ACC112 (cell line): ENCODE data around the gene ACTR5.

ENCODE experiments used
- H2AFZ ChIP-seq: fragments of 200-600 bp; sonication (generic); one replicate; pipeline ENCODE4 v1.6.0; 2017; ENCODE audit warnings: antibody characterized with exemption, low read length; ENCODE audit not compliant: unreplicated experiment
- H3K27ac ChIP-seq: fragments of 200-600 bp; sonication (generic); 2 replicates; pipeline ENCODE4 v1.5.1; 2014; ENCODE audit warnings: low read depth, mild to moderate bottlenecking, antibody characterized with exemption, low read length, moderate library complexity
- H3K27me3 ChIP-seq: fragments of 200-600 bp; sonication (generic); 2 replicates; pipeline ENCODE4 v1.6.1; 2014; ENCODE audit warnings: mild to moderate bottlenecking, antibody characterized with exemption, low read length, moderate library complexity, mixed read lengths; ENCODE audit not compliant: insufficient read depth
- H3K36me3 ChIP-seq: fragments of 200-600 bp; sonication (generic); 2 replicates; pipeline ENCODE4 v1.6.1; 2016; ENCODE audit warnings: mild to moderate bottlenecking, antibody characterized with exemption, low read length, moderate library complexity, mixed read lengths; ENCODE audit not compliant: insufficient read depth
- H3K4me1 ChIP-seq: fragments of 200-600 bp; sonication (generic); one replicate; pipeline ENCODE4 v1.6.1; 2016; ENCODE audit warnings: low read length, mixed read lengths; ENCODE audit not compliant: insufficient read depth, unreplicated experiment, control insufficient read depth
- H3K4me3 ChIP-seq: fragments of 200-600 bp; sonication (generic); 2 replicates; pipeline ENCODE4 v1.5.1; 2014; ENCODE audit warnings: mild to moderate bottlenecking, low read depth, low read length
- H3K79me2 ChIP-seq: fragments of 200-600 bp; sonication (generic); one replicate; pipeline ENCODE4 v1.6.0; 2016; ENCODE audit warnings: low read length; ENCODE audit not compliant: control insufficient read depth, unreplicated experiment, insufficient read depth

Gene ACTR5

DNA sequence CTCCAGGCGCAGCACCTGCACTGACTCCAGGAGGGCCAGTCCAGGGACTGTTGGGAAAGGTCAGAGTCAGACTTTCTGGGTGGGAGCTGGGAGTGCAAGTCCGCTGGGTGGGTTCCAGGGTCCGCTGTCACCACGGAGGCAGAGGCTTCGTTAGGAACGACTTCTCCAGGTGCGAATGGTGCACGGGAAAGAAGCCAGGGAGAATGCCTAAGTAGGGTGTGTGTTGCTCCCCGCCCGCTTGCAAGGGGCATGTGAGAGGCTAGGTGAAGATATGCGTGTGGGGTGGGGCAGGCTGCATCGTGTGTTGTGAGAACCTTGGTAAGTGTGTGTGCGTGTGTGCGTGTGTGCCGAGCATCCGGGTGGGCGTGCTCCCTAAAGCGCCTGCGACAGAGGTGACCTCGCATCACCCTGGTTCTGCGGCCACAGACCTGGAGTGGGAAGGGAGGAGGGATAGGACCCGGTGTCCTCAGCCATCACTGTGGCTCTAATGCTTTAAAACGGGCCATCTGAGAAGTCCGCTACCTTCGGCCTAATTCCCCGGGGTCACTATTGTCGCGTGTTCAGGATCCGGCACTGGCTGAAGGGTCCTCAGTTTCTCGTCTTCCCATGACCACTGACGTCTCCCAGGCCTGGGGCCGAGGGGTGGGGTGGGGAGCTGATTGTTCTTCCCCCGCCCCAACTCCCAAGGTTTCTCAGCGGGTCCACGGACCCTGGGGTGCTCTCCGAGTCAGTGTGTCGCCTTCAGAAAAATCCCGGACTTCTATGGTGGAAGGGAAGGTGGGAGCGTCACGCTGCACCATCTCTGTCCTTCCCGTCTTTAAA lies 17.9 kb upstream of the ACTR5 start:
- peaks cover 97% of the 10 kb centered on the region for H3K27me3 ChIP-seq
- H3K27ac ChIP-seq = no peak overlapping the region
- no peaks in the 10 kb centered on the region for H3K4me1 ChIP-seq
- no peak overlapping the region for H3K4me3 ChIP-seq
- H3K79me2 ChIP-seq = no peaks in the 10 kb centered on the region
- no peak overlapping the region for H2AFZ ChIP-seq
- H3K36me3 ChIP-seq = no peaks in the 10 kb centered on the region

DNA sequence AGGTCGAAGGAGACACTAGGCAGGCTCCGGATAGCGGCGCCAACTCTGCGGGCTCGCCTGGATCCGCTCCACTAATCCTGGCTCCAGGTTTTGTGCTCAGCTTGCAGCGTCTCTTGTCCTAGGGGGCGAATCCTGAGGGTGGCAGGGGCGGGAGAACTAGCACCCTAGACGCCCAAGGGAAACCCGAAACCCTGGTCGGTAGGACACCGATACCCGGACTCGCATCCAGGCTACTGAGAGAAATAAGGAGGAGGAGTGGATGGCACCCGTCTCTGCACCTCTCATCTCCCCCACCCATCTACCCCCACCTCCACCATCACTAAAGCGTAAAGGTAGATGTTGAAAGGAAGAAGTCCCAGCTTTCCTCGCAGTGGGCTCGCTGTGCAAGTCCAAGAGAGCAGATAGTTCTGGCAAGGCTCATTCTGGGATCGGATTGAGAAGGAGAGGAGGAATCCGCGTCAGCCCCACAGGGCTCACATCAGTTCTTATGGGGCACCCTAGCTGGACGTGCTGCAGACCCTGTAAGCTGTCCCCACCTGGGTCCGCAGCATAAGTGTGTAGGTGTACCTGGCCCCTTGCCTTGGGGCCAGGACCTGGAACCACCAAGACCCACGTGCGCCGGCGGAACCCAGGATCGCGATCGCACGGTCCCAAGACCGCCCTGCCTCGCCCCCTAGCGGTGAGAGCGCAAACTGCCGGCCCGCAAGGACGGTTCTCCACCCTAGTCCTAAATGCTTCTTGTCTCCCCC lies 17.1 kb upstream of the ACTR5 start:
- H3K4me1 ChIP-seq = no peaks in the 10 kb centered on the region
- H3K4me3 ChIP-seq = peak overlapping the region; percentile 34
- H2AFZ ChIP-seq = no peak overlapping the region
- H3K27ac ChIP-seq = no peak overlapping the region
- H3K27me3 ChIP-seq = peaks cover 97% of the 10 kb centered on the region
- H3K36me3 ChIP-seq = no peaks in the 10 kb centered on the region
- no peaks in the 10 kb centered on the region for H3K79me2 ChIP-seq

DNA sequence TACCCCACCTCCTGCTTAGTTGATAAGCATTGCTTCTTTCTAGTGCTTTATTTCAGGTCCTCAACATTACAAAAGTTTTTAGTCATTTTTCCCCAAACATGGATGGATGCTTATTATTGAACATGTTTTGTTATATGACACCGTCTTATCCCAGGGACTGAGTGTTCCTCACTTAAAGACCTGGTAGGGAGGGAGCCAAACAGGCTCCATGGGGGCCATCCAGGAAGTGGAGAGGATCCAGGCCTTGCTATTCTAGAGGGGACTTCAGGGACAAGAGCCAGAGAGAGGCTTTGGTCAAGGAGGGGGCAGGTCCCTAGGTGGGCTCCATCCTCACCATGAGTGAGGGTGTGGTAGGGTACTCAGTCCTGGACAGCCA lies 16.5 kb upstream of the ACTR5 start:
- Histone ChIP-seq H3K79me2 (no peaks in the 10 kb centered on the region), H3K36me3 (no peaks in the 10 kb centered on the region)

DNA sequence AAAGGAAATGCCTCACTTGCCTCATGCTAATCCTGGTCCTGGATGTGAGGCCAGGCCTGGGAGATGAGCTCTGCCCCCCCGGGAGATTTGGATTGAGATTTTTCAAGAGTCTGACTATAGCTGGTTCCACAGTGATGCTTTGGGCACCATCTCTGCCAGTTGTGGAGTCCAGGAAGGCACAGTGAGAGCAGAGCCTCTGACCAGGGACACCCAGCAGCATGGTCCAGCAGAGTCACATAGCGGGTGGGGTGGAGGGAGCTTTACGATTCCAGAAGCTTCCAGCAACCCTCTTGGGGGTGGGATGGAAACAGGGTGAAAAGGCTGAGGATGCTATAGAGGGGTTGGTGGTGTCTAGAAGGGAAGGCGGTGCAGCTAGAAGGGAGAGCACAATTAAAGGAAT lies 15.3 kb upstream of the ACTR5 start:
- no peak overlapping the region for H3K27ac ChIP-seq
- H2AFZ ChIP-seq = no peak overlapping the region
- peaks cover 88% of the 10 kb centered on the region for H3K27me3 ChIP-seq
- no peak overlapping the region for H3K4me3 ChIP-seq
- no peaks in the 10 kb centered on the region for H3K4me1 ChIP-seq
- no peaks in the 10 kb centered on the region for H3K36me3 ChIP-seq
- no peaks in the 10 kb centered on the region for H3K79me2 ChIP-seq

More for the DNA sequence above, 16.5 kb upstream of the ACTR5 start:
- Histone ChIP-seq H3K27ac (no peak overlapping the region), H2AFZ (no peak overlapping the region), H3K27me3 (peaks cover 93% of the 10 kb centered on the region), H3K4me3 (no peak overlapping the region), H3K4me1 (no peaks in the 10 kb centered on the region)

DNA sequence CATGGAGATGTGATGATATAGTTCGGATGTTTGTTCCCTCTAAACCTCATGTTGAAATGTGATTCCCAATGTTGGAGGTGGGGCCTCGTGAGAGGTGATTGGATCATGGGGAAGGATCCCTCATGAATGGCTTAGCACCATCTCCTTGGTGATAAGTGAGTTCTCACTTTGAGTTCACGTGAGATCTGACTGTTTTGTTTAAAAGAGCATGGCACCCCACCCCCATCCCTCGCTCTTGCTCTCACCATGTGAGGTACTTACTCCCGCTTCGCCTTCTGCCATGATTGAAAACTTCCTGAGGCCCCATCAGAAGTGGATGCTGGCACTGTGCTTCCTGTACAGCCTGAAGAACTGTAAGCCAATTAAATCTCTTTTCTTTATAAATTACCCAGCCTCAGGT lies 13.1 kb upstream of the ACTR5 start:
- no peak overlapping the region for H2AFZ ChIP-seq
- H3K27ac ChIP-seq = no peak overlapping the region
- peaks cover 78% of the 10 kb centered on the region for H3K27me3 ChIP-seq
- no peaks in the 10 kb centered on the region for H3K36me3 ChIP-seq
- H3K4me3 ChIP-seq = no peak overlapping the region
- no peaks in the 10 kb centered on the region for H3K4me1 ChIP-seq
- H3K79me2 ChIP-seq = no peaks in the 10 kb centered on the region

DNA sequence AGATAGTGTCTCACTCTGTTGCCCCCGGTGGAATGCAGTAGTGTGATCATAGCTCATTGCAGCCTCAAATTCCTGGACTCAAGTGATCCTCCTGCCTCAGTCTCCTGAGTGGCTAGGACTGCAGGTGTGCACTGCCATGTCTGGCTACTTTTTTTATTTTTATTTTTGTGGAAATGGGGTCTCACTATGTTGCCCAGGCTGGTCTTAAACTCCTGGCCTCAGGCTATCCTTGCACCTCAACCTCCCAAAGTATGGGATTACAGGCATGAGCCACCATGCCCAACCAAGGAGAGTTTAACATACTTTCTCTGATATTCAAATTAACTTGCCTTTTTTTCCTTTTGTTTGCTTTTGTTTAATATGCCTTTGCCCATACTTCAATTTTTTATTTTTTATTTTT lies 10.4 kb upstream of the ACTR5 start:
- Histone ChIP-seq H3K4me3 (no peak overlapping the region), H3K79me2 (no peaks in the 10 kb centered on the region), H3K36me3 (no peaks in the 10 kb centered on the region), H3K27me3 (peaks cover 79% of the 10 kb centered on the region), H3K27ac (no peak overlapping the region), H2AFZ (no peak overlapping the region), H3K4me1 (no peaks in the 10 kb centered on the region)

DNA sequence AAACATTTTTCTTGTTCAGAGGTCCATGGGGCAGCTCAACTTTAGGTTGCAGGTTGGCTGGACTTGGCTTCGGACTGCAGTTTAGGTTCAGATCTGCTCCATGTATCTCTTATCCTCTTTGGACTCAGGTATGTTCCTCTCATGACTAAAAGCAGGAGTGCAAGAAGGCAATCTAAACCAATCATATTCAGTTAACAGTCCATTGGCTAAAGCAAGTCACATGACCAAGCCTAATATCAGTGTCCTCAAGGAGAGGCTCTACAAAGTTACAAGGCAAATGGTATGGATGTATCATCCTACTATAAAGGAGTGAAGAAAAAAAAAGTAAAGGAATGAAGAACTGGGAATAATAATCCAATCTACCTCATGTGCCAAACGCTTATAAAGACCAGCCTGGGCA lies 2.5 kb upstream of the ACTR5 start:
- H3K27ac ChIP-seq = no peak overlapping the region
- peaks cover 38% of the 10 kb centered on the region for H3K27me3 ChIP-seq
- H3K36me3 ChIP-seq = no peaks in the 10 kb centered on the region
- no peak overlapping the region for H3K4me3 ChIP-seq
- H3K79me2 ChIP-seq = peaks cover 6% of the 10 kb centered on the region
- H2AFZ ChIP-seq = no peak overlapping the region
- H3K4me1 ChIP-seq = peaks cover 6% of the 10 kb centered on the region

DNA sequence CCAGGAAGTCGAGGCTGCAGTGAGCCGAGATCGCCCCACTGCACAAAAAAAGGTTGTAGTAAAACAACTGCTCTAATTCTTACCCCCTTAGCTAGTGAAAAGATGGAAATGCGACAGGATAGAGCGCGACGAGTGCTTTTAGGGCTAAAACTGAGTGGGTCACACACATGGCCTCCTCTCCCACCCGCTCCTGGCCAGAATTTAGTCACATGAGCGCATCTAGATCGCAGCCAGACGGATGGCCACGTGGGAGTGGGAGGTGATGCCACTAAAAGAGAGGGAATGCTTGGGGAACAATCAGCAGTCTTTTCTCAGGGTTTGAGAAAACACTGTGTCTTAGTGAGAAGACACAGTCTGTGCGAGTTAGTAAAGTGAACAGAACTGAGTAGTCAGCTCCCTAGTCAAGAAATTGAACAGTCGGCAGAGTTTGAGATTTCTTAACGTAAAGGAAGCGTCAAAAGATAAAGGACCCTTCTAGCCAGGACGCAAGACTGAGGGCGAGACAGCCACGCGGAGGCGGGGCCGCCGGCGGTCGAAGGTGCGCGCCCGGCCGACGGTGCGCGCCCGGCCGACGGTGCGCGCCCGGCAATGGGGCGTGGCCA lies 664 bp upstream of the ACTR5 start:
- peaks cover 6% of the 10 kb centered on the region for H3K79me2 ChIP-seq
- peaks cover 20% of the 10 kb centered on the region for H3K27me3 ChIP-seq
- H2AFZ ChIP-seq = peak overlapping the region; percentile 63
- H3K4me3 ChIP-seq = peak overlapping the region; percentile 94
- no peak overlapping the region for H3K27ac ChIP-seq
- no peaks in the 10 kb centered on the region for H3K36me3 ChIP-seq
- H3K4me1 ChIP-seq = peaks cover 6% of the 10 kb centered on the region

DNA sequence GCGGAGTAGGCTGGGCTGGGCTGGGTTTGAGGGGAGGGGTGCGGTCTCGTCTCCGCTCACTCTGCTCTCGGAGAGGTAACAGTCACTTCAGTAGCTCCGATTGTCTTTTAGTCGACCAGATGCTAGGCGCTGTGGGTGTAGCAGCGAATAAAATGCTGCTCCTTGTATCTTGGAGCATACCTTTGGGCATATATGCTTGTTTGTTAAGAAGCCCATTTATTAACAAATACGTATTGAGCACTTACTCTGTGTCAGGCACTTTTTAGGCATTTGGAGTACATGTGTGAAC lies 545 bp downstream of the ACTR5 start:
- H3K4me3 ChIP-seq = peak overlapping the region; percentile 94
- H3K27ac ChIP-seq = no peak overlapping the region
- H3K36me3 ChIP-seq = no peaks in the 10 kb centered on the region
- H3K4me1 ChIP-seq = peaks cover 6% of the 10 kb centered on the region
- H2AFZ ChIP-seq = peak overlapping the region; percentile 98
- peaks cover 6% of the 10 kb centered on the region for H3K79me2 ChIP-seq
- H3K27me3 ChIP-seq = peaks cover 14% of the 10 kb centered on the region

DNA sequence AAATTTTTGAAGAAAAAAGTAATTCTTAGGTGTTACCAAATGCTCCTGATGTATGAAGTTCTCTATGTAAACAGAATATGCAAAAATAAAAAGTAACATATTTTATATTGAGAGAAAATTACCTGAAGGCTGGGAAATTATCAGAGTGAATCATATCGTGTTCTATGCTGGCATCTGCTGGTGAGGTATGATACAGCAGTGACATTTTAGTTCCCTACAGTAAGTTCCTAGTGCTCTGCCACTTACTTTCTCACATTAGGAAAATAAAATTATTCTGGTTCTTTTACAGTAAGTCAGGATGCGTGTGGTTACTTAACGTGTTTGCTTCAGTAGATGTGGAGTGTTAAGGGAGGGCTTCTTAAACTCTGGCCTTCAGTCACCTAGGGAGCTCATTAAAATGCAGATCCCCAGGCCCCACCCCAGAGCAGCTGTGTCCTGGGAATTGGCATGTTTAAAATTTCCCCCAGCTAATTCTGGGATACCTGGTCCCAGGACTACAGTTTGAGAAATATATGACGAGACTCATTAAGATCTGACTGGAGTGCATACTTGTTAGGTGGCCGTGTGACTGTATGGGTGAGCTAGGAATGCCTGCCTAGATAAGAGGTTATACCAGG lies 3.2 kb downstream of the ACTR5 start:
- H3K4me1 ChIP-seq = peaks cover 6% of the 10 kb centered on the region
- H3K27me3 ChIP-seq = no peaks in the 10 kb centered on the region
- H2AFZ ChIP-seq = no peak overlapping the region
- peaks cover 6% of the 10 kb centered on the region for H3K79me2 ChIP-seq
- H3K4me3 ChIP-seq = no peak overlapping the region
- no peak overlapping the region for H3K27ac ChIP-seq
- no peaks in the 10 kb centered on the region; the same call in 1 of the 2 replicates for H3K36me3 ChIP-seq
